Endothelial cell (in vitro differentiated cells): ENCODE results near the gene XYLT1. TPM values are rescaled to one million over a fixed set of nuclear protein-coding genes. Genes with fewer than 3 reads are reported as not detected.

Experiments used
- DNase-seq: peaks from one replicate; pipeline ENCODE4 v3.0.0; 2021; ENCODE audit warnings: low spot score
- H3K27ac Mint-ChIP-seq: one replicate; pipeline ENCODE4 v1.8.0; 2021; ENCODE audit warnings: mixed read lengths, inconsistent platforms; ENCODE audit not compliant: unreplicated experiment
- H3K27me3 Mint-ChIP-seq: one replicate; pipeline ENCODE4 v1.8.0; 2021; ENCODE audit warnings: mild to moderate bottlenecking, moderate library complexity, mixed read lengths, inconsistent platforms; ENCODE audit not compliant: unreplicated experiment
- H3K36me3 Mint-ChIP-seq: one replicate; pipeline ENCODE4 v1.8.0; 2021; ENCODE audit warnings: mild to moderate bottlenecking, low read depth, mixed read lengths, inconsistent platforms; ENCODE audit not compliant: unreplicated experiment
- H3K4me1 Mint-ChIP-seq: one replicate; pipeline ENCODE4 v1.8.0; 2021; ENCODE audit warnings: mild to moderate bottlenecking, mixed read lengths, inconsistent platforms; ENCODE audit not compliant: unreplicated experiment
- H3K4me3 Mint-ChIP-seq: one replicate; pipeline ENCODE4 v1.8.0; 2021; ENCODE audit warnings: mild to moderate bottlenecking, mixed read lengths, inconsistent platforms; ENCODE audit not compliant: unreplicated experiment
- H3K9me3 Mint-ChIP-seq: one replicate; pipeline ENCODE4 v1.8.0; 2021; ENCODE audit warnings: mixed read lengths, inconsistent platforms; ENCODE audit not compliant: unreplicated experiment
- CTCF ChIP-seq: fragments of 200-600 bp; sonication (generic); IDR thresholded peaks from one replicate; pipeline ENCODE4 v1.5.0; 2021; ENCODE audit warnings: antibody characterized with exemption; ENCODE audit not compliant: unreplicated experiment
- total RNA-seq: library from RNA; stranded (reverse); fragmentation: NEBNext Ultra II Directional; extraction: Animal tissue kit (Norgen Biotek cat#: 25700); gene quantifications from one replicate; pipeline ENCODE4 v1.2.1, GENCODE V29; 2021; ENCODE audit not compliant: unreplicated experiment

XYLT1 gene
- total RNA-seq, 1 donor from 2014 or later = 11.1 TPM

DNA sequence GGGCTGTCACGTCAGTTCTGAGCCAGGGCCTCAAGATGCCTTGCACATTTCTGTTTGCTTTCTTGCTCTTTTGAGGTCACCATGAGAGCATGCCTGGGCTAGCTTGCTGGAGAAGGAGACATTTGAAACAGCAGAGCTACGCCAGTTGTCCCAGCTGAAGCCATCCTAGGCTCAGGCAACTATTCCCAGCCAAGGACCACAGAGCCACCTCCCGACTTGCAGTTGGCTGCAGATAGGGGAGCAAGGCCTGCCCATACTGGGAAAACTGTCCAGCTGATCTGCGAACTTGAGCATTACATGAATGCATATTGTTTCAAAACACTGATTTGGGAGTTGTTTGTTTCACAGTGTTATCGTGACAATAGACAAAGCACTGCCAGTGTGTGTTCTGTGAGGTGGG, 340.8 kb downstream of the XYLT1 start:
- H3K27ac Mint-ChIP-seq = no peak overlapping the region
- H3K27me3 Mint-ChIP-seq = no peaks in the 10 kb centered on the region
- H3K36me3 Mint-ChIP-seq = peaks cover 3% of the 10 kb centered on the region
- no peaks in the 10 kb centered on the region for H3K9me3 Mint-ChIP-seq
- no peak for TF ChIP-seq CTCF
- H3K4me3 Mint-ChIP-seq = no peak overlapping the region
- no peak for DNase-seq
- peaks cover 9% of the 10 kb centered on the region for H3K4me1 Mint-ChIP-seq

GRCh38 chr16:17128791-17129190, 342.0 kb downstream of the XYLT1 start:
- no peak overlapping the region for H3K27ac Mint-ChIP-seq
- H3K4me3 Mint-ChIP-seq = no peak overlapping the region
- peaks cover 9% of the 10 kb centered on the region for H3K4me1 Mint-ChIP-seq
- no peaks in the 10 kb centered on the region for H3K36me3 Mint-ChIP-seq
- H3K27me3 Mint-ChIP-seq = no peaks in the 10 kb centered on the region
- no peak for DNase-seq
- no peak for TF ChIP-seq CTCF
- no peaks in the 10 kb centered on the region for H3K9me3 Mint-ChIP-seq

- no peaks in the 10 kb centered on the region for H3K27me3 Mint-ChIP-seq
- H3K9me3 Mint-ChIP-seq = no peaks in the 10 kb centered on the region
- H3K36me3 Mint-ChIP-seq = no peaks in the 10 kb centered on the region
- H3K4me3 Mint-ChIP-seq = no peak overlapping the region
- no peak for DNase-seq
- TF ChIP-seq CTCF = no peak
- H3K4me1 Mint-ChIP-seq = peaks cover 9% of the 10 kb centered on the region
- H3K27ac Mint-ChIP-seq = no peak overlapping the region
Measured at GRCh38 chr16:17126156-17126555, 344.6 kb downstream of the XYLT1 start.

DNA sequence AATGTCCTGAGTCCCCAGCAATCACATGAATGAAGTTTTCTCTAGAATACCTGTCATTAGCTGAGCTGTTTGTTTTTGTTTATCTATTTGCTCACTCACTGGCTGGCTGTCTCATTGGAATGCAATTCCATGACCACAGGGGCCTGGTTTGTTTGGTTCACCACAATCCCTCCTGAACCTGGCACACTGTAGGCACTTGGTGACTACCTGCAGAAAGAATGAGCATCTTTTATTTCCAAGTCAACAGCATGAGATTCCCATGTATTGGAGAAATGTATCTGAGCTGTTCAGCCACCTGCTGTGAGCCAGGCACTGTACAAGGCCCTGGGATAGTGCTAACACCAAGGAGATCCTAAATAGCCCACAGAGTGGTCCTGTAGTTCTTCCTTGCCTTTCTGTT, 345.1 kb downstream of the XYLT1 start:
- Mint-ChIP-seq H3K9me3 (no peaks in the 10 kb centered on the region), H3K4me1 (peaks cover 5% of the 10 kb centered on the region), H3K27ac (no peak overlapping the region), H3K36me3 (no peaks in the 10 kb centered on the region), H3K27me3 (peaks cover 1% of the 10 kb centered on the region), H3K4me3 (no peak overlapping the region)
- no peak for DNase-seq
- TF ChIP-seq CTCF = no peak

DNA sequence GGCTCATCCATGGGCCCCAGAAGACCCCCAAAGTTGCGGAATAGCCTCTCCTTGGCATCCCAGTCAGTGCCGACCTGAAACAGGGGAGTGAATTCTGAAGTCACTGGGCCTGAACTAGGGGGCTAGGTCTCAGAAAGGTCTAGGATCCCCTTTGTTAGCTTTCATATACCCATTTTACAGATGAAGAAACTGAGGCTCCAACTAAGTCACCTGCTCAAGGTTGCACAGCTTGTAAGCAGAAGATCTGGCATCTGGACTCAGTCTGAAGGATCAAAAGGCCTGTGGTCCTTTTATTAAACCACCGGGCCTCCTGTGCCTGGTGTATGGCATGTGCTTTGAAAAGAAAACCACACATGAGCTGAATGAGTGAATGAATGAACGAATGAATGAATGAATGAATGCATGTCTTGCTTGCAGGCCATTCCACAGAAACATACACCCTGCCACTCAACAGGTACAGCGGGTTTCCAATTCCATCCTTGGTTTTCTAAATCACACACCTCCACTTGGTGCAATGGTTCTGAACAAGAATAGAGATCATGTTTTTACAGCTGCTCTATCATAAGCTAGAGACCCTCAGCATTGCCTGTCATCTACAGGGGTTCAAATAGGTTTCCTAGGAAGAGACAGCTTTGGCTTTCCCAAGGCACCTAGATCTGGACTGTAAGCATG, 352.7 kb downstream of the XYLT1 start:
- no peaks in the 10 kb centered on the region for H3K36me3 Mint-ChIP-seq
- no peaks in the 10 kb centered on the region for H3K4me1 Mint-ChIP-seq

More for the DNA sequence above, 352.7 kb downstream of the XYLT1 start:
- Mint-ChIP-seq H3K9me3 (no peaks in the 10 kb centered on the region), H3K4me3 (no peak overlapping the region), H3K27ac (no peak overlapping the region), H3K27me3 (peaks cover 9% of the 10 kb centered on the region)
- TF ChIP-seq CTCF = no peak
- DNase-seq = no peak
